Osteoblast (primary cell): ENCODE measurements around the gene BPIFA3. TPM values are rescaled to one million over a fixed set of nuclear protein-coding genes. Genes with fewer than 3 reads are reported as not detected.

Experiments
- DNase-seq: peaks from one replicate; pipeline ENCODE4 v3.0.0; 2011; ENCODE audit warnings: low spot score, mixed read lengths; ENCODE audit not compliant: insufficient read length; ENCODE audit errors: missing footprints
- H2AFZ ChIP-seq: 2 replicates; pipeline ENCODE4 v1.6.0; 2011; ENCODE audit warnings: mild to moderate bottlenecking, low read length
- H3K27ac ChIP-seq: 2 replicates; pipeline ENCODE4 v1.5.1; 2011; ENCODE audit warnings: mild to moderate bottlenecking, low read depth, low read length, moderate library complexity
- H3K27me3 ChIP-seq: 2 replicates; pipeline ENCODE4 v1.6.0; 2012; ENCODE audit warnings: mild to moderate bottlenecking, control low read depth, inconsistent platforms, low read length, moderate library complexity; ENCODE audit not compliant: insufficient read depth
- H3K36me3 ChIP-seq: 2 replicates; pipeline ENCODE4 v1.5.1; 2011; ENCODE audit warnings: mild to moderate bottlenecking, low read length, control low read depth, moderate library complexity; ENCODE audit not compliant: insufficient read depth
- H3K4me1 ChIP-seq: 2 replicates; pipeline ENCODE4 v1.5.1; 2011; ENCODE audit warnings: mild to moderate bottlenecking, low read length, control low read depth, moderate library complexity; ENCODE audit not compliant: insufficient read depth
- H3K4me2 ChIP-seq: 2 replicates; pipeline ENCODE4 v1.6.0; 2011; ENCODE audit warnings: mild to moderate bottlenecking, low read length; ENCODE audit not compliant: insufficient read depth
- H3K4me3 ChIP-seq: fragments of 200-600 bp; sonication (generic); 3 replicates; pipeline ENCODE4 v1.5.1; 2012; ENCODE audit warnings: mild to moderate bottlenecking, low read length, inconsistent platforms; ENCODE audit not compliant: insufficient read depth
- H3K79me2 ChIP-seq: 2 replicates; pipeline ENCODE4 v1.6.0; 2012; ENCODE audit warnings: mild to moderate bottlenecking, low read length, control low read depth, inconsistent platforms; ENCODE audit not compliant: insufficient read depth
- H3K9me3 ChIP-seq: 2 replicates; pipeline ENCODE4 v1.5.1; 2011; ENCODE audit warnings: low read depth, low read length, control low read depth
- H4K20me1 ChIP-seq: 2 replicates; pipeline ENCODE4 v1.6.0; 2012; ENCODE audit warnings: mild to moderate bottlenecking, low read length, control low read depth; ENCODE audit not compliant: insufficient read depth
- CTCF ChIP-seq: IDR thresholded peaks from 2 replicates; pipeline ENCODE4 v1.5.1; 2011; ENCODE audit warnings: mild to moderate bottlenecking, low read depth, low read length, moderate library complexity; ENCODE audit errors: extremely low read depth
- total RNA-seq: library from RNA; depleted of rRNA; stranded (reverse); fragments of >200 nt; gene quantifications from 2 replicates; pipeline ENCODE4 v1.2.3, GENCODE V29; 2012

BPIFA3 gene
- total RNA-seq, 1 donor: not detected

- no peaks in the 10 kb centered on the region for H3K27me3 ChIP-seq
- H3K4me1 ChIP-seq: no peaks in the 10 kb centered on the region
- DNase-seq: no peak
- H4K20me1 ChIP-seq: no peaks in the 10 kb centered on the region
- H3K27ac ChIP-seq: no peak overlapping the region
- no peak overlapping the region for H2AFZ ChIP-seq
- no peaks in the 10 kb centered on the region for H3K79me2 ChIP-seq
- H3K9me3 ChIP-seq: no peaks in the 10 kb centered on the region
- no peaks in the 10 kb centered on the region for H3K36me3 ChIP-seq
- no peak overlapping the region for H3K4me2 ChIP-seq
- no peak overlapping the region for H3K4me3 ChIP-seq
- TF ChIP-seq CTCF: no peak
These were observed 28.9 kb downstream of the BPIFA3 start for GRCh38 chr20:33246077-33246476.

- Histone ChIP-seq H4K20me1 (no peaks in the 10 kb centered on the region), H3K79me2 (no peaks in the 10 kb centered on the region), H3K4me1 (no peaks in the 10 kb centered on the region), H3K27ac (no peak overlapping the region), H2AFZ (no peak overlapping the region), H3K36me3 (no peaks in the 10 kb centered on the region), H3K9me3 (no peaks in the 10 kb centered on the region), H3K4me3 (no peak overlapping the region), H3K4me2 (no peak overlapping the region), H3K27me3 (no peaks in the 10 kb centered on the region)
- DNase-seq: no peak
- no peak for TF ChIP-seq CTCF
These were observed 32.3 kb downstream of the BPIFA3 start for GRCh38 chr20:33249456-33249855.

- DNase-seq: no peak
- Histone ChIP-seq H3K9me3 (no peaks in the 10 kb centered on the region), H3K27ac (no peak overlapping the region), H3K4me3 (no peak overlapping the region), H3K79me2 (no peaks in the 10 kb centered on the region), H3K4me1 (no peaks in the 10 kb centered on the region), H3K4me2 (no peak overlapping the region), H2AFZ (no peak overlapping the region), H4K20me1 (no peaks in the 10 kb centered on the region), H3K36me3 (no peaks in the 10 kb centered on the region), H3K27me3 (no peaks in the 10 kb centered on the region)
- TF ChIP-seq CTCF: no peak
These were observed 33.5 kb downstream of the BPIFA3 start for GRCh38 chr20:33250666-33251065.

- H3K4me2 ChIP-seq: no peak overlapping the region
- DNase-seq: no peak
These were observed 34.3 kb downstream of the BPIFA3 start for GRCh38 chr20:33251496-33251895.

More at GRCh38 chr20:33251496-33251895, 34.3 kb downstream of the BPIFA3 start:
- H2AFZ ChIP-seq: no peak overlapping the region
- no peak overlapping the region for H3K4me3 ChIP-seq
- H4K20me1 ChIP-seq: no peaks in the 10 kb centered on the region
- TF ChIP-seq CTCF: no peak
- H3K27ac ChIP-seq: no peak overlapping the region
- no peaks in the 10 kb centered on the region for H3K36me3 ChIP-seq
- H3K9me3 ChIP-seq: no peaks in the 10 kb centered on the region
- H3K79me2 ChIP-seq: no peaks in the 10 kb centered on the region
- H3K4me1 ChIP-seq: no peaks in the 10 kb centered on the region
- no peaks in the 10 kb centered on the region for H3K27me3 ChIP-seq
